ENCODE data around the gene DGKI.

DNA sequence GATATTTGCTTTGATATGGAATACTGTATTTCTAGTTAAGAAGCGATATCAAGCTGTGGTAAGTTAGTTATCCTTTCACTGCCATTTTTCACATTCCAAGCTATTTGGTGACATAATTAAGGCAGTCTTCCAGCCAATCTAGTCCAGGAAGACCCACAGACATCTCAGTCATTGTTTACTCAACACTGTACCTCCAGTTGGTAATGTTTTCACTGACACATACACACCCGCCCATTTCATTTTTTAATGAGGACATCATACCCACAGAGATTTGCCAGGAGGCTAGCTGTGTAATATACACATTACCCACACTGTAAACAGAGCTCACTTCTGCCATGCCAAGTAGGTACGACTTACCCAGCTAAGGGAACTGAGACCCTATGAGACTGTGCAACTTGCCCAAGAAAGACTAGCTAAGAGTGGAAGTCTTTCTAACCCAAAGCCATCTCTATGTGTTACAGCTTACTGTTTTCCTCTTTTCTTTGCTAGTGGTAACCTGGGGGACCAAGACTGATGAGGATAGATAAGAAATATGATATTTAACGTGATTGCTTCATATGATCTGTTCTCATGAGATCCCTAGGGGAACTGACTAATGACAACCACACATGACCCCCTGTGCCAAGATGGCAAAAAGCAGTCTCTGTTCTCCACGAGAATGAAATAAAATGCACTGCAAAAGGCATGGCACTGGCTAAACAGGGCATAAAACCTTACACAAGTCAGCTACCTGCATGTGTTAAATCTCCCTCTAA lies 179.0 kb downstream of the DGKI start:
- TF ChIP-seq, protein P1, sequence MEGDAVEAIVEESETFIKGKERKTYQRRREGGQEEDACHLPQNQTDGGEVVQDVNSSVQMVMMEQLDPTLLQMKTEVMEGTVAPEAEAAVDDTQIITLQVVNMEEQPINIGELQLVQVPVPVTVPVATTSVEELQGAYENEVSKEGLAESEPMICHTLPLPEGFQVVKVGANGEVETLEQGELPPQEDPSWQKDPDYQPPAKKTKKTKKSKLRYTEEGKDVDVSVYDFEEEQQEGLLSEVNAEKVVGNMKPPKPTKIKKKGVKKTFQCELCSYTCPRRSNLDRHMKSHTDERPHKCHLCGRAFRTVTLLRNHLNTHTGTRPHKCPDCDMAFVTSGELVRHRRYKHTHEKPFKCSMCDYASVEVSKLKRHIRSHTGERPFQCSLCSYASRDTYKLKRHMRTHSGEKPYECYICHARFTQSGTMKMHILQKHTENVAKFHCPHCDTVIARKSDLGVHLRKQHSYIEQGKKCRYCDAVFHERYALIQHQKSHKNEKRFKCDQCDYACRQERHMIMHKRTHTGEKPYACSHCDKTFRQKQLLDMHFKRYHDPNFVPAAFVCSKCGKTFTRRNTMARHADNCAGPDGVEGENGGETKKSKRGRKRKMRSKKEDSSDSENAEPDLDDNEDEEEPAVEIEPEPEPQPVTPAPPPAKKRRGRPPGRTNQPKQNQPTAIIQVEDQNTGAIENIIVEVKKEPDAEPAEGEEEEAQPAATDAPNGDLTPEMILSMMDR (IDR thresholded peaks at IDR 0.05) = no peak
- TF ChIP-seq SMAD4 (CRISPR knock-in tag; IDR thresholded peaks at IDR 0.05) (no peak), SP1 (CRISPR knock-in tag; conservative IDR thresholded peaks at IDR 0.05) (no peak), ZNF121 (CRISPR knock-in tag; IDR thresholded peaks at IDR 0.05) (no peak), CREB1 (CRISPR knock-in tag; IDR thresholded peaks at IDR 0.05) (no peak), TCF7 (CRISPR knock-in tag; IDR thresholded peaks at IDR 0.05; ENCODE audit: low read depth) (no peak)
- TF ChIP-seq, protein P2, sequence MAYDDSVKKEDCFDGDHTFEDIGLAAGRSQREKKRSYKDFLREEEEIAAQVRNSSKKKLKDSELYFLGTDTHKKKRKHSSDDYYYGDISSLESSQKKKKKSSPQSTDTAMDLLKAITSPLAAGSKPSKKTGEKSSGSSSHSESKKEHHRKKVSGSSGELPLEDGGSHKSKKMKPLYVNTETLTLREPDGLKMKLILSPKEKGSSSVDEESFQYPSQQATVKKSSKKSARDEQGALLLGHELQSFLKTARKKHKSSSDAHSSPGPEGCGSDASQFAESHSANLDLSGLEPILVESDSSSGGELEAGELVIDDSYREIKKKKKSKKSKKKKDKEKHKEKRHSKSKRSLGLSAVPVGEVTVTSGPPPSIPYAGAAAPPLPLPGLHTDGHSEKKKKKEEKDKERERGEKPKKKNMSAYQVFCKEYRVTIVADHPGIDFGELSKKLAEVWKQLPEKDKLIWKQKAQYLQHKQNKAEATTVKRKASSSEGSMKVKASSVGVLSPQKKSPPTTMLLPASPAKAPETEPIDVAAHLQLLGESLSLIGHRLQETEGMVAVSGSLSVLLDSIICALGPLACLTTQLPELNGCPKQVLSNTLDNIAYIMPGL (CRISPR knock-in tag; IDR thresholded peaks at IDR 0.05) = no peak
- TF ChIP-seq, protein P3, sequence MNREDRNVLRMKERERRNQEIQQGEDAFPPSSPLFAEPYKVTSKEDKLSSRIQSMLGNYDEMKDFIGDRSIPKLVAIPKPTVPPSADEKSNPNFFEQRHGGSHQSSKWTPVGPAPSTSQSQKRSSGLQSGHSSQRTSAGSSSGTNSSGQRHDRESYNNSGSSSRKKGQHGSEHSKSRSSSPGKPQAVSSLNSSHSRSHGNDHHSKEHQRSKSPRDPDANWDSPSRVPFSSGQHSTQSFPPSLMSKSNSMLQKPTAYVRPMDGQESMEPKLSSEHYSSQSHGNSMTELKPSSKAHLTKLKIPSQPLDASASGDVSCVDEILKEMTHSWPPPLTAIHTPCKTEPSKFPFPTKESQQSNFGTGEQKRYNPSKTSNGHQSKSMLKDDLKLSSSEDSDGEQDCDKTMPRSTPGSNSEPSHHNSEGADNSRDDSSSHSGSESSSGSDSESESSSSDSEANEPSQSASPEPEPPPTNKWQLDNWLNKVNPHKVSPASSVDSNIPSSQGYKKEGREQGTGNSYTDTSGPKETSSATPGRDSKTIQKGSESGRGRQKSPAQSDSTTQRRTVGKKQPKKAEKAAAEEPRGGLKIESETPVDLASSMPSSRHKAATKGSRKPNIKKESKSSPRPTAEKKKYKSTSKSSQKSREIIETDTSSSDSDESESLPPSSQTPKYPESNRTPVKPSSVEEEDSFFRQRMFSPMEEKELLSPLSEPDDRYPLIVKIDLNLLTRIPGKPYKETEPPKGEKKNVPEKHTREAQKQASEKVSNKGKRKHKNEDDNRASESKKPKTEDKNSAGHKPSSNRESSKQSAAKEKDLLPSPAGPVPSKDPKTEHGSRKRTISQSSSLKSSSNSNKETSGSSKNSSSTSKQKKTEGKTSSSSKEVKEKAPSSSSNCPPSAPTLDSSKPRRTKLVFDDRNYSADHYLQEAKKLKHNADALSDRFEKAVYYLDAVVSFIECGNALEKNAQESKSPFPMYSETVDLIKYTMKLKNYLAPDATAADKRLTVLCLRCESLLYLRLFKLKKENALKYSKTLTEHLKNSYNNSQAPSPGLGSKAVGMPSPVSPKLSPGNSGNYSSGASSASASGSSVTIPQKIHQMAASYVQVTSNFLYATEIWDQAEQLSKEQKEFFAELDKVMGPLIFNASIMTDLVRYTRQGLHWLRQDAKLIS (CRISPR knock-in tag; IDR thresholded peaks at IDR 0.05; ENCODE audit: borderline replicate concordance) = no peak
- TF ChIP-seq, protein P4, sequence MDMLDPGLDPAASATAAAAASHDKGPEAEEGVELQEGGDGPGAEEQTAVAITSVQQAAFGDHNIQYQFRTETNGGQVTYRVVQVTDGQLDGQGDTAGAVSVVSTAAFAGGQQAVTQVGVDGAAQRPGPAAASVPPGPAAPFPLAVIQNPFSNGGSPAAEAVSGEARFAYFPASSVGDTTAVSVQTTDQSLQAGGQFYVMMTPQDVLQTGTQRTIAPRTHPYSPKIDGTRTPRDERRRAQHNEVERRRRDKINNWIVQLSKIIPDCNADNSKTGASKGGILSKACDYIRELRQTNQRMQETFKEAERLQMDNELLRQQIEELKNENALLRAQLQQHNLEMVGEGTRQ (CRISPR knock-in tag; IDR thresholded peaks at IDR 0.05) = no peak
